ENCODE data around the gene EFCAB14.
"Not testable (repeated sequence)": the region's sequence is repeated elsewhere in the genome, so short reads cannot be mapped to it uniquely, and the experiment has no call there.

The EFCAB14 gene

GRCh38 chr1:46757956-46758528, 39.1 kb upstream of the EFCAB14 start:
- no peak for TF ChIP-seq CTCF (IDR thresholded peaks at IDR 0.05; ENCODE audit: borderline replicate concordance, insufficient read depth, low read depth, low read length)

DNA sequence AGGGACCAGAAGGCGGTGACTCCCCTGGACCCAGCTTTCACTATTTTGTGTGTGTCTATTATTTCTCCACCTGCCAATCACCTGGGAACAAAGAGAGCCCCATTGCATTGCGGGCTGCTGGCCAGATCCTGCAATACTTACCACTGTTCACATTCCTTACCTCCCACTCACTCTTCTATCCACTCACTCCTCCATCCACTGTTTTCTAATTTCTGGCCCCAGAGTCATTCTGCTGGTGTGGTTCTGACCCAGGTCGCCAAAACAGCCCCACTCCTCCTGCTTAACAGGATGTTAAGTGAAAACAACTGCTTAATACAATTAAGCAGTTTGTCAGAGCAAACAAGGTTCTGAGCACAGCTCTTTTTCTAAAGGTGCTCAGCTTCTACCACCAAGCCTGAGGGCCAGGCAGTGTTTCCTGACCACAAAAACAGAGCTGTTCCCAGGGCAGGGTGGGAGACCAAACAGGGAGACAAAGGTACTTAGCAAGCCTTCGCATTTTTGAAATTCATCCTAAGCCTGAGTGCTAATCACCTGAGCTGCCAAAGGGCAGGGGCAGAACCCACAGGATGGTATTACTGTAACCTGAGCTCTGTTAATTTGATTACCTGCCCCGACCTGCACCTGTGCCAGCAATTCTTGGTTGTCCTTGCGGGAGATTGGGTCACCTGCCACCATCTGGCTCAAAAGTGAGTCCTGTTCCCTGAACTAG, 38.5 kb upstream of the EFCAB14 start:
- no peak for TF ChIP-seq CTCF (IDR thresholded peaks at IDR 0.05; ENCODE audit: borderline replicate concordance, insufficient read depth, low read depth, low read length)
- no peak overlapping the region for H3K4me3 ChIP-seq (ENCODE audit: low read depth, low read length)

More at GRCh38 chr1:46757956-46758528, 39.1 kb upstream of the EFCAB14 start:
- no peak overlapping the region for H3K4me3 ChIP-seq (ENCODE audit: low read depth, low read length)

DNA sequence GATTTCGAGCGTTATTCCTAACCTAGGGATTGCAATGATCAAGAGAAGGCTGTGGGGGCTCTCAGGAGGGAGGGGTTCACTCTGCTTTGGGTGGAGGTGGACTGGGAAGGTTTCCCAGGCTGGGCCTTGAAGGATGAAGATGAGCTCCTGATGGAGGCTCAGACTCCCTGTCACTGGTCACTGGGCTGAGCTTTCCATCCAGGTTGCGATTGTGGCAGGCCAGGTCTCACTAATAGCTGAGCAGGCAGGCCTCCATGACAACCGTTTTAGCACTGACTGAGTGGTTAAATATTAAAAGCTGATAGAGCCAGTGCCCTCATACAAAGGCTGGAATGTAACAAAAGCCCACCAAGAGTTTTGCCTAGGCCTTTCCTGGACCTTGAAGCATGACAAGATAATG, 36.2 kb upstream of the EFCAB14 start:
- TF ChIP-seq CTCF (IDR thresholded peaks at IDR 0.05; ENCODE audit: borderline replicate concordance, insufficient read depth, low read depth, low read length) = no peak
- H3K4me3 ChIP-seq (ENCODE audit: low read depth, low read length) = no peak overlapping the region

DNA sequence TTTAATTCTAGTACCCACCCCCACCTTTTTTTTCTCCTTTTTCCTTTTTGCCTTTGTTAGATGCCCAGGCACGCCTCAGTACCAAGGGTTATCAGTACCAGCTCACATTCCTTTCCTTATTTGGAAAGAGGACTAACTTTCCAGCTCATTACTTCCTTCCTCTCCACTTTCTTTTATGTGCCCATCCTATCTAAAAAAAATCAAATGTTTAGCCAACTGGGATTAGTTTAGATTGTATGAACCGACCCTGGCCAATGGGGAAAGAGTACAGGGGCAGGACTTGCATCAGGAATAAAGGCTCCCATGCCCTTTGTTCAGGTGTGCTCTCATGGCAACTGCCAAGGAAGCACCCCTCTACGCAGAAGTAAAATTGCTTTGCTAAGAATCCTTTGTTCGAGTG, 35.8 kb upstream of the EFCAB14 start:
- H3K4me3 ChIP-seq (ENCODE audit: low read depth, low read length) = not testable (repeated sequence)

DNA sequence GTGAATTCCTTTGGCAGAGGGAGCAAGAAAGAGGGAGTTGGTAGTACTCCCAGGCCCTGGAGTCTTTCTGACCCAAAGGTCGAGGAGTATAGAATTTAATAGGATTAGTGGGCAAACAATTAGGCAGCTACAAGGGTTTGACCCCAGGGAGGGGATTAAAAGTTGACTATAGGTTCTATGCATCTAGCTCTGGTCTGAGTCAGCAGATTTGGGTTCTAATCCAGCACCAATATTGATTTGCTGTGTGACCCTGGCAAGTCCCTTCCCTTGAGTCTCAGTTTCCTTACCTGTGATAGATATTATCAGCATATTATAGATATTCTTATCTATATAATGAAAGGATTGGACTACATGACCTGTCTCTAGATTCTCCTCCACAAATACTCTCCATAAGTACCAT, 35.1 kb upstream of the EFCAB14 start:
- TF ChIP-seq CTCF (IDR thresholded peaks at IDR 0.05; ENCODE audit: borderline replicate concordance, insufficient read depth, low read depth, low read length) = no peak
- H3K4me3 ChIP-seq (ENCODE audit: low read depth, low read length) = no peak overlapping the region

DNA sequence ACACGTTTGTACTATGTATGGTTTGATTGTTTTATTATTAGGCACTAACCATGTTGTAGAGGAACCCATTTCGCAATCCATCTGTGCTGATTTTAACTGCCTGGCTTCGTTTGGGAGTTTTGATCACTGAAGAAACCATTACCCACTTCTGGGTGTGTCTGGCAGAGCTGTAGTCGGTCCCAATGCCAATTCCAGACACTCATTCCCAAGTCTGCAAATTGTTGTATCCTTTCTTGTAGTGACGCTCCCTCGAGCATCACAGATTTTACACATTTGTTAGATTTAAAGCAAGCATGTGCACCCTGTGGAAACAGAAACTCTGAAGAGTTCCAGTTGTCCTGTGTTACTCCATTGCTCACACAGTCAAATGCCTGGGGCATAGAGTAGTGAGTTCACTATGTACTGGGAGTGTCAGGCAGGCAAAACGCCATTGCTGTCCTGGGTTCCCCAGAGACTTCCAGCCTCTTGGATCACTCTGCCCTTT, 31.0 kb upstream of the EFCAB14 start:
- H3K4me3 ChIP-seq (ENCODE audit: low read depth, low read length) = no peak overlapping the region
- TF ChIP-seq CTCF (IDR thresholded peaks at IDR 0.05; ENCODE audit: borderline replicate concordance, insufficient read depth, low read depth, low read length) = no peak

- TF ChIP-seq CTCF (IDR thresholded peaks at IDR 0.05; ENCODE audit: borderline replicate concordance, insufficient read depth, low read depth, low read length) = no peak
- no peak overlapping the region for H3K4me3 ChIP-seq (ENCODE audit: low read depth, low read length)
These were observed 30.5 kb upstream of the EFCAB14 start for GRCh38 chr1:46749404-46749803.

Measured in GM12875 (cell line).